ENCODE results near the gene TMEM35A. TPM values are rescaled to one million over a fixed set of nuclear protein-coding genes. Genes with fewer than 3 reads are reported as not detected.

Gene TMEM35A
- total RNA-seq, 2 experiments from 2014 or later, result not detected

DNA sequence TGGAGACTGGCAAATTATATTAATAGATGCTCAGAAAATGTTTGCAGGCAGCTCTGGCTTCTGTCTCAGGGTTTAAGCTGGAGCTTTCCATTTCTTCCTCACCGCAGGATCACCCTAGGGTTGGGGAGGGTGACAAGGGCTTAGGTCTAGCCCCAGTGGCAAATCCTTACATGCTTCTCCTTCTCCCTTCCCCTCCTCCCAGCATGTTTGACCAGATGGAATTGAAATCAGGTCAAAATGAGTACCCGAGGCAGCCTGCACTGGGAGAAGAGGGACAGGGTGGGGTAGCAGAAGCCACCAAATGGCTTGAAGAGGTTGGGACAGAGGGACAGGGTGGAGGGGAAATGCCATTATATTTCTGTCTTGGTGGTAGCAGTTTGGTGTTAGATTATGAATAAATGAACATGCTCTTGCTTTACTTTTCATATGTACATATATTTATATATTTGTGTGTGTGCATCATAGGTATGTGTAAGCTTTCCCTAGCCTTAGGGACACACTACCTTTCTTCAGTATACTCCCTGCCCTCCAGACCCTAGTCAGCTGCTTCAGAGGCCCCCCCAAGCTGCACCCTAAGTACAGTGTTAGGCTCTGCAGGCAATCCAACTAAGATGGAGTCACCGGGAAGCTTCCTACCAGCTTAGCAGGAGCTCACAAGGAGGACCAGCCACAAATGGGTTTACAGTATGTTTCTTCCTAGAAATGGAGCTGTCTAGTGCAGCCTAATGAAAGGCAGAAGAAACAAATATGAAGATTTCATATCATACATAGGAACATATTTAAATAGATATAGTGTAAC lies 1.8 kb downstream of the TMEM35A start:
- ATAC-seq, result no peak
- no peak overlapping the region for H3K27ac Mint-ChIP-seq
- no peaks in the 10 kb centered on the region for H3K4me1 Mint-ChIP-seq (ENCODE audit: low read depth)
- no peaks in the 10 kb centered on the region for H3K9me3 Mint-ChIP-seq (ENCODE audit: insufficient read depth)
- H3K4me3 Mint-ChIP-seq, result no peak overlapping the region
- no peaks in the 10 kb centered on the region for H3K36me3 Mint-ChIP-seq (ENCODE audit: low read depth)
- H3K27me3 Mint-ChIP-seq (ENCODE audit: low read depth), result peaks cover 22% of the 10 kb centered on the region
- no peak for DNase-seq
- ChIA-PET POLR2A (no interaction called here), CTCF (no interaction called here)

DNA sequence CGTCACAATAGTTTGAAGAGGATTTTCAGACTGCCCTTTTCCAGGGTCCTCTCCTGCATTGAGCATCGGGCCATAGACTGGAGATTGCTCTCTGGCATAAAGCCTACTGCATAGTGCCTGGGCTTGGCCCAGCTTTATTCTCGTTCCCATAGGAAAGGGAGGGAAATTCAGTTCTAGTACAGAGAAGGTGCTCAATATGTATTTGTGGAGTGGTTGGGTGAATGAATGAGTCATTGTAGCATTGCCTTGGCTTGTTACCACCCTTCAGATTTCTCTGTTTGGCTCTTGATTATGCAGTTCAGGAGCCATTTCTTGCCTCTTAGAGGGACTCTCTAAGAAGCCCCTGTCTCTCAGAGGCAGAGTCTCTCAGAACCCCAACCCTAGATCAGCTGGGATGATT lies 2.6 kb downstream of the TMEM35A start:
- CTCF ChIA-PET, result no interaction called here
- Mint-ChIP-seq H3K9me3 (ENCODE audit: insufficient read depth) (no peaks in the 10 kb centered on the region), H3K36me3 (ENCODE audit: low read depth) (no peaks in the 10 kb centered on the region), H3K27me3 (ENCODE audit: low read depth) (peaks cover 22% of the 10 kb centered on the region), H3K4me3 (no peak overlapping the region), H3K27ac (no peak overlapping the region), H3K4me1 (ENCODE audit: low read depth) (no peaks in the 10 kb centered on the region)
- DNase-seq, result no peak
- POLR2A ChIA-PET, result no interaction called here
- ATAC-seq, result no peak

DNA sequence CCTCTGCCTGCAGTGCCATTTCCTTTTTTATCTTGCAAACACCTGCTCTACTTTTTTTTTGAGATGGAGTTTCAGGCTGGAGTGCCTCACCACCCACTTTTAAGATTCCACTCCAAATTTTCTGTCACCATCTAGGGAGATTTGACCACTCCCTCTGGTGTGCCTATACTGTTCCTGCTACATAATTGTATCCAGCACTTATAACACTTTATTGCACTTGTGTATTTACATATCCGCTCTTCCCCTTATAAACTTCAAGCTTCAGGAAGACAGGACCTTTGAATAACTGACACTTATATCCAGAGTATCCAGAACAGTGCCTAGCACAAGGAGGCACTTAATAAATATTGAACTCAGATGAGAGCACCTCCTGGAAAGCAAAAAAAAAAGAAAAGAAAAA lies 13.1 kb downstream of the TMEM35A start:
- Mint-ChIP-seq H3K27ac (no peak overlapping the region), H3K4me3 (no peak overlapping the region), H3K9me3 (ENCODE audit: insufficient read depth) (no peaks in the 10 kb centered on the region), H3K36me3 (ENCODE audit: low read depth) (no peaks in the 10 kb centered on the region), H3K4me1 (ENCODE audit: low read depth) (peaks cover 6% of the 10 kb centered on the region), H3K27me3 (ENCODE audit: low read depth) (no peaks in the 10 kb centered on the region)
- ATAC-seq (no peak), DNase-seq (no peak)
- ChIA-PET POLR2A (no interaction called here), CTCF (no interaction called here)

DNA sequence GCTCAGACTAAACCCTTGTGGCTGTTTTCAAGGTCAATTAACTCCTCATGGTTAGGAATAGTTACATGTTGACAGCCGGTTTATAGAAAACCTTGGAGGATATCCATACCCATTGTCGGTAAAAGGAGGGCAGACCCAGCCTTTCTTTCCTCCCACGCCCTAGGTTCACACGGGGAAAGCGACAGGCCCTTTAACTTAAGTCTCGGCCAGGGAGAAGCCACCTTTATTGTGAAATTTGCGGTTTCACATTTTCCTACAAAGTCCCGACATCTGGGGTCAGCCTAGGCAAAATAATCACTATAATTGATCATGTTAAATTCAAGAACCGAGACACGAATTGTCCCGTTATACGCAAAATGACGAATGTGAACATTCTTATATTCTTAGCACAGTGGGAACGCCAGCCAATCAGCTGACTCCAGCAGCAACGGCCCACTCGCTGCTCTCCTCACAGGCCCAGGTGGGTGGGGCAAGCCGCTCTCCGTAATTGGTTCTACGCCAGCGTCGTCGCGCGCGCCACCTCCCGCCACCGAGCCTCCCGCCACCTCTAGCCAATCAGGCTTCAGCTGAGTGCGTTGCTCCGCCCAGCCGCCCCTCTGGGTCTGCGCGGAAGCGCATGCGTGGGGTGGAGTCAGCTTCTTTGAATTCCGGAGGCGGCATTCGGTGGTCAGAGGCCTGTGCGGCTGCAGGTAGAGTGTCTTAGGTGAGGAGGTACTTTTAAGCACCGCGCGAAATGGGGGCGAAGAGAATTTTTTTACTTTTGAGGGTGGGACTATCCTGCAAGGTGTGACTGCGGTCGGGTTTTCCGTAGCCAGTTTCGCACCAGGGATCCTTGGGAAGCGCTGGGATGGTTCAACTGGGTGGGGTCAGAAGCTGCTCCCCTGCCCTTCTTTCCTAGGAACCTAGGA lies 19.1 kb downstream of the TMEM35A start, which contains the start of gene CENPI:
TSS of gene CENPI (plus strand) at position 659 of the 908 bp plus-strand sequence. CDS start 2,867 bp downstream, outside the sequence.
- H3K27me3 Mint-ChIP-seq (ENCODE audit: low read depth), result no peaks in the 10 kb centered on the region
- peaks cover 31% of the 10 kb centered on the region for H3K4me1 Mint-ChIP-seq (ENCODE audit: low read depth)
- ATAC-seq (peak; percentile 100), DNase-seq (peak; percentile 95)
- peaks cover 22% of the 10 kb centered on the region for H3K36me3 Mint-ChIP-seq (ENCODE audit: low read depth)
- peak within 1 kb of the TSS; percentile 80 for H3K4me3 Mint-ChIP-seq
- H3K27ac Mint-ChIP-seq, result peak within 1 kb of the TSS; percentile 80
- ChIA-PET POLR2A (interaction anchor here (0.5 to 1.3 kb wide), 6 partner anchors 33 to 278 kb away, joined by 3 to 5 read pairs (median 3); partner anchors contain the start of gene CSTF2), CTCF (interaction anchor here (0.6 kb wide), 1 partner anchor 267 kb away, joined by 3 read pairs; no protein-coding TSS in a partner anchor)
- no peaks in the 10 kb centered on the region for H3K9me3 Mint-ChIP-seq (ENCODE audit: insufficient read depth)

DNA sequence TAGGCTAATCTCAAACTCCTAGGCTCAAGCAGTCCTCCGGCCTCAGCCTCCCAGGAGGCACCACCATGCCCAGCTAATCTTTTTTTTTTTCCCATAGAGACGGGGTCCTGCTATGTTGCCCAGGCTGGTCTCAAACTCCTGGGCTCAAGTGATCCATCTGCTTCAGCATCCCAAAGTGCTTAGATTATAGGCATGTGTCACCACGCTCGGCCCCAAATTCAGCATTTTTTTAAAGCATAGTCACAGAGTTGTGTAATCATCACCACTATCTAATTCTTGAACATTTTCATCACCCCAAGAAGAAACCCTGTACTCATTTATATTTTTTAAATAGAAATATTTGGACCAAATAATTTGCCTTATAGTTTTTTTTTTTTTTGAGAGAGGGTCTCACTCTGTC lies 29.6 kb downstream of the TMEM35A start:
- Mint-ChIP-seq H3K9me3 (ENCODE audit: insufficient read depth) (no peaks in the 10 kb centered on the region), H3K4me3 (no peak overlapping the region), H3K36me3 (ENCODE audit: low read depth) (peaks cover 25% of the 10 kb centered on the region), H3K4me1 (ENCODE audit: low read depth) (no peaks in the 10 kb centered on the region), H3K27me3 (ENCODE audit: low read depth) (no peaks in the 10 kb centered on the region), H3K27ac (no peak overlapping the region)
- CTCF ChIA-PET, result no interaction called here
- POLR2A ChIA-PET, result no interaction called here
- DNase-seq, result no peak
- ATAC-seq, result no peak

DNA sequence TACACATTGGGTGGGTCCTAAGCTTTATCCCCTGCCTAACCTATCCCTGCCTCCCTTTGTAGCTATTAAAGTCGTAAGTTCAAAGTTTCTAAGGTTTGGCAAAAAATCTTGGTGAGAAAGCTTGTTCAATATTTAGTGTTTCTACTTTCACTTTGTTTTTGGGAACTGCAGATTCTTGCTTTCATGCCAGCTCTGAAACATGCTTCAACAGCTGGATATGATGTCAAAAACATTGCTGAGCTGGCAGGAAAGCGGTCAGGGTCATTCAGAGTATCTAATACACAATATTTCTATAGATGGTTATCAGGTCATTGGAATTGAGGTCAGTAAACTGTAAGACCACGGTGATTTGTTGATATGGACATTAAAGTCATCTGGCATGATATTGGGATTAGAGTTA lies 39.0 kb downstream of the TMEM35A start:
- no peak overlapping the region for H3K4me3 Mint-ChIP-seq
- no peaks in the 10 kb centered on the region for H3K9me3 Mint-ChIP-seq (ENCODE audit: insufficient read depth)
- no peak for DNase-seq
- no peak overlapping the region for H3K27ac Mint-ChIP-seq
- no peaks in the 10 kb centered on the region for H3K4me1 Mint-ChIP-seq (ENCODE audit: low read depth)
- peaks cover 43% of the 10 kb centered on the region for H3K36me3 Mint-ChIP-seq (ENCODE audit: low read depth)
- ChIA-PET POLR2A (no interaction called here), CTCF (no interaction called here)
- ATAC-seq, result no peak
- H3K27me3 Mint-ChIP-seq (ENCODE audit: low read depth), result no peaks in the 10 kb centered on the region

DNA sequence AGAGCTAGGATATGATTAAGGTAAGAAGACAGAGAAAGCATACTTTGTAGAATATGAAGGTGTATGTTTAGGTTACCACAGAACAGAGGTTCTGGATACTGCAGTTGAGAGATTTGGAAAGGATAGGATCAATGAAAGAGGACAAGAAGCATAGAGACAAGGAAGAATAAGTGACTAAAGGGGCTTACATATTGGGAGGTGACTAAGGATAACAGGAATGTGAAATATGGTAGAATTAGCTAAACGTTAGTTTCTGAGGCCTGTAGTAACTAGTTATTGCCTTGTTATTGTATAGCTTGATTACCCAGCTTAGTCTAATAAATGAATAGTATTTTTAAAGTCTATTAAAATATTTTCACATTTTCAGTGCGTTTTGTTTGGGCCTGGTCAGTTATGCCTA lies 57.6 kb downstream of the TMEM35A start:
- ATAC-seq, result no peak
- no peaks in the 10 kb centered on the region for H3K4me1 Mint-ChIP-seq (ENCODE audit: low read depth)
- H3K4me3 Mint-ChIP-seq, result no peak overlapping the region
- DNase-seq, result no peak
- no peak overlapping the region for H3K27ac Mint-ChIP-seq
- ChIA-PET POLR2A (no interaction called here), CTCF (no interaction called here)
- peaks cover 45% of the 10 kb centered on the region for H3K36me3 Mint-ChIP-seq (ENCODE audit: low read depth)
- H3K27me3 Mint-ChIP-seq (ENCODE audit: low read depth), result no peaks in the 10 kb centered on the region
- H3K9me3 Mint-ChIP-seq (ENCODE audit: insufficient read depth), result no peaks in the 10 kb centered on the region

Other genes with a start within 250 kb of the TMEM35A start
- not detected for gene NOX1, start 204.5 kb upstream of the TMEM35A start, total RNA-seq
- gene XKRX, start 150.0 kb upstream of the TMEM35A start, total RNA-seq, result not detected
- not detected for gene ARL13A, start 109.2 kb upstream of the TMEM35A start, total RNA-seq
- gene TRMT2B, start 26.8 kb upstream of the TMEM35A start, total RNA-seq, result 10 to 100 TPM; 23.2 to 24.1 TPM
- gene CENPI, start 19.3 kb downstream of the TMEM35A start, total RNA-seq, result 10 to 100 TPM; 39.6 to 40.2 TPM
- gene DRP2, start 140.9 kb downstream of the TMEM35A start, total RNA-seq, result under 1 TPM; 0.91 to 0.97 TPM
- under 1 TPM in 1 of 2 experiments, not detected in 1; 0.13 TPM for gene TAF7L, start 212.5 kb downstream of the TMEM35A start, total RNA-seq

Data from activated CD8-positive, alpha-beta T cell treated with anti-CD3 and anti-CD28 coated beads, Interleukin-2, amount 10 ng/mL, durations not matched to agents 7 days and 5 days (primary cell).